ENCODE data around the gene ACSF2. TPM values are rescaled to one million over a fixed set of nuclear protein-coding genes. Genes with fewer than 3 reads are reported as not detected.
A peak's percentile ranks its signal among the peaks of the same experiment; 100 is the strongest.
"Not testable (repeated sequence)": the region's sequence is repeated elsewhere in the genome, so short reads cannot be mapped to it uniquely, and the experiment has no call there.

ACSF2 gene
- total RNA-seq, 1 experiment from 2014 or later: 24.5 TPM

DNA sequence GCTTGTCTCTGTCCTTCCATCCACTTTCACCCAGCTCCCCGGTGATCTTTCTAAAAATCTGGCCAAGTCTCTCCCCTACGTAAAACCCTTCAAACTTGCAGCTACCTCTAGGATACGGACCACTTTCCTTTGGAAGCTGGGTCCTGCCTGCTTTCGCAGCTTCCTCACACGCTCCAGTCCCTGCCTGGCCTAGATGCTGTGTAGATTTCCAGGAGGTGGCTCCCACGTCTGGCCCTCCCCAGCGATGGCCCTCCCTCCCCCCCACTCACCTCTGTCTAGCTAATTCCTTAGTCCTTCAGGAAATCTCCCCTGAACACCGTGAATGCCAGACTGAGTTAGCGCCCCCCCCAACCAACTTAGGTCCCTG is 28.1 kb upstream of the ACSF2 start:
- Histone ChIP-seq H3K27me3 (0 out of 2 replicates have a peak, but pooled peaks cover under 1% of the 10 kb centered on the region), H3K9me3 (no peaks in the 10 kb centered on the region), H3K36me3 (peaks cover 43% of the 10 kb centered on the region), H3K4me3 (peak overlapping the region; percentile 95)
- DNase-seq: no peak

GRCh38 chr17:50398672-50399071 is 27.3 kb upstream of the ACSF2 start:
- not testable (repeated sequence) for H3K9me3 ChIP-seq, H3K27me3 ChIP-seq, H3K4me3 ChIP-seq, DNase-seq
- peaks cover 36% of the 10 kb centered on the region for H3K36me3 ChIP-seq

GRCh38 chr17:50399591-50399990 is 26.4 kb upstream of the ACSF2 start:
- DNase-seq, H3K9me3 ChIP-seq, H3K27me3 ChIP-seq, H3K4me3 ChIP-seq: not testable (repeated sequence)
- peaks cover 27% of the 10 kb centered on the region for H3K36me3 ChIP-seq

GRCh38 chr17:50405351-50405750 is 20.7 kb upstream of the ACSF2 start:
- H3K36me3 ChIP-seq, DNase-seq, H3K9me3 ChIP-seq, H3K27me3 ChIP-seq, H3K4me3 ChIP-seq: not testable (repeated sequence)

DNA sequence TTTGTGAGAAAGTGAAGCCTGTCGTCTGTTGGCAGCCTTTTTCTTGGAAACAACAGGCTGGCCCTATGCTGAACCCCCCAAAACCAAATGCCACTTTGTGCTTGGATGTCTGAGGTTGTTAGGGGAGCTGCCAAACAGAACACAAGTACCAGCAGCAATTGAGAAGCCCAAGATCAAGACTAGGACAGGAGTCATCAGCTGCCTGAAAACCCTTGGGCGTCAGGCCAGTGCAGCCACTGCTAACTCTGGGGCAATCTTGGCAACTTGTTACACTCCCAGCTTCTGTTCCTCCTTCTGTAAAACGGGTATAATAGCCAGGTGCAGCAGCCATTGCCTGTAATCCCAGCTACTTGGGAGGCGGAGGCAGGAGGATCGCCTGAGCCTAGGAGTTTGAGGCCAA is 19.4 kb upstream of the ACSF2 start:
- DNase-seq: no peak
- Histone ChIP-seq H3K27me3 (peaks cover 4% of the 10 kb centered on the region; the same call in 1 of the 2 replicates), H3K36me3 (no peaks in the 10 kb centered on the region), H3K9me3 (no peaks in the 10 kb centered on the region), H3K4me3 (no peak overlapping the region)

- no peaks in the 10 kb centered on the region for H3K9me3 ChIP-seq
- no peak overlapping the region for H3K4me3 ChIP-seq
- peaks cover 4% of the 10 kb centered on the region; the same call in 1 of the 2 replicates for H3K27me3 ChIP-seq
- H3K36me3 ChIP-seq: no peaks in the 10 kb centered on the region
- DNase-seq: no peak
These were observed 18.1 kb upstream of the ACSF2 start for GRCh38 chr17:50407921-50408320.

DNA sequence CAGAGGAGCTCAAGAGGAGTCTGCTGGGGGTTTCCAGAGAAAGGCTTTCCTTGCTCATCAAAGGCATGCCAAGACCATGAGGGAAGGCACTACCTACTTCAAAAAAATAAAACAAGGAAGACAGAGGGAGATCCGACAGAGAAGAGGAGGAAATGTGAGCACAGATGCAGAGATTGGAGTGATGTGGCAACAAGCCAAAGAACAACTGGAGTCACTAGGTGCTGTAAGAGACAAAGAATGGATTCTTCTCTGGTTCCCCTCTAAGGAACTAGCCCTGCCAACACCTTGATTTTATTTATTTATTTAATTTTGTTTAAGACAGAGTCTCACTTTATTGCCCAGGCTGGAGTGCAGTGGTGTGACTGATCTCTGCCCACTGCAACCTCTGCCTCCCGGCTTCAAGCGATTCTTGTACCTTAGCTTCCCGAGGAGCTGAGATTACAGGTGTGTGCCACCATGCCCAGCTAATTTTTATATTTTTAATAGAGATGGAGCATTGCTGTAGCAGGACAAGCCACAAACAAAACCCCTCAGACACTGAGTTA is 13.8 kb upstream of the ACSF2 start:
- H3K27me3 ChIP-seq: no peaks in the 10 kb centered on the region
- no peak for DNase-seq
- no peak overlapping the region for H3K4me3 ChIP-seq
- no peaks in the 10 kb centered on the region for H3K36me3 ChIP-seq
- no peaks in the 10 kb centered on the region for H3K9me3 ChIP-seq

GRCh38 chr17:50414808-50415207 is 11.2 kb upstream of the ACSF2 start:
- Histone ChIP-seq H3K4me3 (no peak overlapping the region), H3K27me3 (no peaks in the 10 kb centered on the region), H3K9me3 (no peaks in the 10 kb centered on the region), H3K36me3 (no peaks in the 10 kb centered on the region)
- no peak for DNase-seq

- H3K36me3 ChIP-seq, H3K4me3 ChIP-seq, H3K9me3 ChIP-seq, H3K27me3 ChIP-seq, DNase-seq: not testable (repeated sequence)
These were observed 6.4 kb upstream of the ACSF2 start for GRCh38 chr17:50419577-50419976.

DNA sequence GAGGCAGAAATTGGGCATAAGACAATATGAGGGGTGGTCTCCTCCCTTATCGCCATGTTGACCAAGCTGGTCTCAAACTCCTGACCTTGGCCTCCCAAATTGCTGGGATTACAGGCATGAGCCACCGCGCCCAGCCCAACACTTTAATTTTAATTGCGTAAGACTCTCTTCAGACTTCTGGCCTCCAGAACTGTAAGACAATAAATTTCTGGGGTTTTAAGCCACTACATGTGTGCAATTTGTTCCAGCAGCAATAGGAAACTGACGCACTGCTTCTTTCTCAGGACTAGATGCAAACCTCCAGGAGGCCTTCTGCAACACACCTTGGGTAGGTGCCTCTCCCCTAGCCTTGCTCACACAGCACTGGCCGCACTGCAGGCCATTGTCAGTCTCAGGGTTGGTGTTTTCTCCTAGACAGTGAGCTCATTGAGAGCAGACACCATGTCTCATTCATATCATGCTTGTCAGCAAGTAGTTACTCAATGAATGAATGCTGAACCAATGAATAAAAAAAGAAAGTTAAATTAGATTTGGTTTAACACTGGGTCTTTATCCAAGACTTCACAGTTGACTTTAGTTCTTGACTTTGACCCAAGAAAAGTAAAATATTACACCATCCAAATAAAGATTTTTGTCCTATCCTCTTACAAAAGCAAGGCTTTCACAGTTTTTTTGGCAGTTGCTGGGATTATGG is 5.5 kb upstream of the ACSF2 start:
- Histone ChIP-seq H3K4me3 (no peak overlapping the region), H3K36me3 (no peaks in the 10 kb centered on the region), H3K9me3 (no peaks in the 10 kb centered on the region), H3K27me3 (no peaks in the 10 kb centered on the region)
- DNase-seq: no peak

DNA sequence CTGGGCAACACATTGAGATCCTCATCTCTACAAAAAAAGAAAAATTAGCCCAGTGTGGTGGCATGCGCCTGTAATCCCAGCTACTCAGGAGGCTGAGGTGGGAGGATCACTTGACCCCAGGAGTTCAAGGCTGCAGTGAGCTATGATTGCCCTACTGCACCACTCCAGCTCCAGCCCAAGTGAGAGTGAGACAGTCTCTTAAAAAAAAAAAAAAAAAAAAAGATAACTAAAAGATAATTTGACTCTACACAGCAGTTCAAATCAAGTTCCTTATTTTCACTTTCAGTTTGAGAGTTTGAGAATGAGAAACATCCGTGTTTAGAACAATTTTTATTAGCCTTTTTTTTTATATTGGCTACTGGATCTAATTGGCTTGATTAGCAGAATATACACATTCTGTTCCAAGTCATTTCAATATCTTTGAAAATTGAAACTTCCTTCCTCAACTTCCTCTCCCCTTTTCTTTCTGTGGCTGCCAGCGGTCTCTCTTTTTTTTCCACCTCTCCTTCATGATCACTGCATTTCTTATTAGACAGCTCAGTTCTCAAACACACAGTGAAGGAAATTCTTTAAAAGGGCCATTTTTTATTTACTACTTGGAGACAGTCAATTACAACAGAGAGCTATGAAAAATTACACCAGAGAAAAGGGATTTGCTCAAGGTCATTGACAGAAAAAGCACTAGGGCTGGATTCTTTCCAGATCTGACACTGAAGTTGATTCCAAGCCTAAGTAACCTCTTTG is 4.5 kb upstream of the ACSF2 start:
- peak overlapping the region; percentile 20 for H3K4me3 ChIP-seq
- H3K9me3 ChIP-seq: no peaks in the 10 kb centered on the region
- H3K36me3 ChIP-seq: no peaks in the 10 kb centered on the region
- no peaks in the 10 kb centered on the region for H3K27me3 ChIP-seq
- no peak for DNase-seq

GRCh38 chr17:50422738-50423137 is 3.3 kb upstream of the ACSF2 start:
- H3K27me3 ChIP-seq: no peaks in the 10 kb centered on the region
- no peaks in the 10 kb centered on the region for H3K9me3 ChIP-seq
- no peaks in the 10 kb centered on the region for H3K36me3 ChIP-seq

GRCh38 chr17:50423553-50424159 is 2.4 kb upstream of the ACSF2 start:
- no peak overlapping the region for H3K4me3 ChIP-seq
- H3K36me3 ChIP-seq: no peaks in the 10 kb centered on the region; the same call in 1 of the 2 replicates
- DNase-seq: peak; percentile 94
- no peaks in the 10 kb centered on the region for H3K27me3 ChIP-seq
- H3K9me3 ChIP-seq: no peaks in the 10 kb centered on the region

More at GRCh38 chr17:50422738-50423137, 3.3 kb upstream of the ACSF2 start:
- H3K4me3 ChIP-seq: no peak overlapping the region
- DNase-seq: no peak

- no peaks in the 10 kb centered on the region for H3K27me3 ChIP-seq
- no peak overlapping the region for H3K4me3 ChIP-seq
- H3K9me3 ChIP-seq: no peaks in the 10 kb centered on the region
- no peak for DNase-seq
- H3K36me3 ChIP-seq: no peaks in the 10 kb centered on the region; the same call in 1 of the 2 replicates
These were observed 1.6 kb upstream of the ACSF2 start for GRCh38 chr17:50424246-50424995.

DNA sequence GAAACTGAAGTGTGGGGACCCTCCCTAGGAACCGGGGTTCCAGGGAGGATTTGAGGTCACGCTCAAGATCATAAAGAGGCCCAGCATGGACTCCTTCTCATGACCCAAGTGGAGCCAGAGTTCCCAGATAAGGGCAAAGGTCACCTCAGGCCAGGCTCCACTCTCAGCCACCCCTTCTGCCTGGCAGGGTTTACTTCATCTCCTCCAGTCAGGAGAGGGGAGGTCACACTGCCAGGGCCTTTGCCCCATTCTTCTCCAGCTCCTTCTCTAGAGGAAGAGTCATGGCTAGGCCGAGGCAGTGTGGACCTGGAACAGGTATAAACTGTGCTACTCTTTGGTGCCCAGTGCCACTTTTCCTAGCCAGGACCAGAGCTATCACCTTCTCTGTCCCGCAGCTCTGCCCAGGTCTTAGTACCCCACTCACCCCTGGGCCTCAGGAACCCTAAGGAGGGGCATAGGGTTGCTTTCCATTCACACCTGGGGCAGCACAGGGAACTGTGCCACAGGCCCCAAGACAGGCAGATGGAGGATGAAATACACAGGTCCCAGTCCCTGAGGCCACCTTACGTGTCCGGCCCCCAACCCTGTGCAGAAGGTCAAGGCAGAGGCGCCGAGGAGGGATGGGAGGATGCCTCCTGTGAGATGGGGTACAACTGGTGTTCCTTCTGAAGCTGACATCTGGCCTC is 879 bp upstream of the ACSF2 start:
- H3K27me3 ChIP-seq: no peaks in the 10 kb centered on the region
- no peak for DNase-seq
- no peaks in the 10 kb centered on the region; the same call in 1 of the 2 replicates for H3K36me3 ChIP-seq
- H3K9me3 ChIP-seq: no peaks in the 10 kb centered on the region
- H3K4me3 ChIP-seq: peak overlapping the region; percentile 64

GRCh38 chr17:50426472-50426782 is 409 bp downstream of the ACSF2 start:
- no peaks in the 10 kb centered on the region for H3K9me3 ChIP-seq
- no peaks in the 10 kb centered on the region; the same call in 1 of the 2 replicates for H3K36me3 ChIP-seq
- no peaks in the 10 kb centered on the region for H3K27me3 ChIP-seq
- DNase-seq: no peak
- peak overlapping the region; percentile 64 for H3K4me3 ChIP-seq

Data from MG63 (cell line).